Tibial nerve (tissue), 4 donors: ENCODE measurements around the gene ZNF181. TPM values are rescaled to one million over a fixed set of nuclear protein-coding genes. Genes with fewer than 3 reads are reported as not detected.

Experiments
- DNase-seq, 2 donors: peaks; one replicate each; pipeline ENCODE4 v3.0.0-alpha.2; 2019; ENCODE audit warnings: low spot score in 2 of 2
- H3K27ac ChIP-seq, 4 donors: fragments of 200-600 bp; sonication (generic) in 3 of 4; one replicate each; pipeline ENCODE4 v1.5.1; 2017 to 2019; ENCODE audit warnings: mild to moderate bottlenecking in 1 of 4
- H3K27me3 ChIP-seq, 2 donors: fragments of 200-600 bp; sonication (generic) in 1 of 2; one replicate each; pipeline versions ENCODE4 v1.5.1 to v1.6.0; 2017 to 2019
- H3K36me3 ChIP-seq, 3 donors: fragments of 200-600 bp; sonication (generic); one replicate each; pipeline ENCODE4 v1.5.1; 2018 to 2019
- H3K4me1 ChIP-seq, 4 donors: fragments of 200-600 bp; sonication (generic) in 3 of 4; one replicate each; pipeline ENCODE4 v1.5.1; 2017 to 2019
- H3K4me3 ChIP-seq, 4 donors: fragments of 200-600 bp; sonication (generic) in 3 of 4; one replicate each; pipeline ENCODE4 v1.5.1; 2017 to 2019; ENCODE audit warnings: mild to moderate bottlenecking in 1 of 4, moderate library complexity in 1 of 4
- H3K9me3 ChIP-seq, 4 donors: fragments of 200-600 bp; sonication (generic) in 3 of 4; one replicate each; pipeline ENCODE4 v1.5.1; 2017 to 2019
- CTCF ChIP-seq, 5 experiments: fragments of 200-600 bp in 3 of 5; fragments of 450-650 bp in 2 of 5; sonication (generic) in 3 of 5; IDR thresholded peaks; one replicate each; pipeline ENCODE4 v1.5.1; 2016 to 2019; ENCODE audit warnings: antibody characterized with exemption in 5 of 5, mild to moderate bottlenecking in 3 of 5, moderate library complexity in 2 of 5
- EP300 ChIP-seq, 2 donors: sonication (generic); formaldehyde crosslinking; IDR thresholded peaks; one replicate each; pipeline ENCODE4 v1.6.1; 2017; ENCODE audit warnings: antibody characterized with exemption in 2 of 2, mild to moderate bottlenecking in 1 of 2
- POLR2A ChIP-seq, 2 donors: fragments of 450-650 bp; IDR thresholded peaks; one replicate each; pipeline ENCODE4 v1.6.1; 2017; ENCODE audit warnings: antibody characterized with exemption in 2 of 2, mild to moderate bottlenecking in 2 of 2, moderate library complexity in 2 of 2
- WGBS, 2 donors: methylation state at CpG; one replicate each; pipeline ENCODE4 v1.1.5; 2018; 5-methylcytosine and 5-hydroxymethylcytosine counted together
- total RNA-seq, 4 donors: library from RNA; depleted of rRNA; stranded (reverse); fragments of >200 nt; gene quantifications; one replicate each; pipeline ENCODE4 v1.1.0, GENCODE V29; 2016

The ZNF181 gene
- total RNA-seq, 4 donors from 2014 or later: 16.8 to 47.2 (median 27.0) TPM

- no peaks in the 10 kb centered on the region for H3K27me3 ChIP-seq
- WGBS, 2 donors: 71 to 87% methylated on average over 2 of the region's 2 CpGs
- peaks cover 0 to 30% (median 2%) of the 10 kb centered on the region in 4 donors for H3K9me3 ChIP-seq
- no peaks in the 10 kb centered on the region for H3K4me1 ChIP-seq
- TF ChIP-seq EP300 (IDR thresholded peaks at IDR 0.05): no peak
- no peaks in the 10 kb centered on the region for H3K36me3 ChIP-seq
- DNase-seq: no peak
- H3K4me3 ChIP-seq: no peak overlapping the region
- no peak overlapping the region for H3K27ac ChIP-seq
Measured at GRCh38 chr19:34713262-34713637, 20.8 kb upstream of the ZNF181 start.

GRCh38 chr19:34715357-34715756 lies 18.7 kb upstream of the ZNF181 start:
- peaks cover 0 to 30% (median 2%) of the 10 kb centered on the region in 4 donors for H3K9me3 ChIP-seq
- no peak for TF ChIP-seq EP300 (IDR thresholded peaks at IDR 0.05)
- TF ChIP-seq CTCF (IDR thresholded peaks at IDR 0.05): no peak
- no peak for TF ChIP-seq POLR2A (IDR thresholded peaks at IDR 0.05)
- no peak overlapping the region for H3K27ac ChIP-seq
- H3K4me3 ChIP-seq: no peak overlapping the region
- no peaks in the 10 kb centered on the region for H3K4me1 ChIP-seq
- no peaks in the 10 kb centered on the region for H3K27me3 ChIP-seq
- DNase-seq: no peak
- H3K36me3 ChIP-seq: no peaks in the 10 kb centered on the region

GRCh38 chr19:34722353-34722752 lies 11.7 kb upstream of the ZNF181 start:
- Histone ChIP-seq H3K36me3 (no peaks in the 10 kb centered on the region), H3K27ac (no peak overlapping the region), H3K9me3 (no peaks in the 10 kb centered on the region), H3K4me1 (no peaks in the 10 kb centered on the region), H3K4me3 (no peak overlapping the region), H3K27me3 (no peaks in the 10 kb centered on the region)
- WGBS, 2 donors: 51 to 53% methylated on average over 11 of the region's 11 CpGs
- TF ChIP-seq EP300 (IDR thresholded peaks at IDR 0.05): no peak
- no peak for TF ChIP-seq CTCF (IDR thresholded peaks at IDR 0.05)
- TF ChIP-seq POLR2A (IDR thresholded peaks at IDR 0.05): no peak
- no peak for DNase-seq

- Histone ChIP-seq H3K4me1 (no peaks in the 10 kb centered on the region), H3K27ac (no peak overlapping the region), H3K27me3 (no peaks in the 10 kb centered on the region), H3K9me3 (no peaks in the 10 kb centered on the region), H3K36me3 (no peaks in the 10 kb centered on the region), H3K4me3 (no peak overlapping the region)
- TF ChIP-seq POLR2A (IDR thresholded peaks at IDR 0.05) (no peak), EP300 (IDR thresholded peaks at IDR 0.05) (no peak)
- WGBS, 2 donors: 43 to 52% methylated on average over 6 of the region's 6 CpGs
- DNase-seq: no peak
Measured at GRCh38 chr19:34725400-34725799, 8.6 kb upstream of the ZNF181 start.

GRCh38 chr19:34731019-34731829 lies 2.8 kb upstream of the ZNF181 start:
- WGBS, 2 donors: 84 to 86% methylated on average over 5 to 11 of the region's 11 CpGs
- Histone ChIP-seq H3K27me3 (no peaks in the 10 kb centered on the region), H3K4me1 (peaks cover 0 to 27% (median 19%) of the 10 kb centered on the region in 4 donors), H3K27ac (no peak overlapping the region), H3K36me3 (peaks cover 0 to 11% (median 0%) of the 10 kb centered on the region in 3 donors), H3K4me3 (no peak overlapping the region), H3K9me3 (peaks cover 0 to 2% (median 0%) of the 10 kb centered on the region in 4 donors)
- no peak for TF ChIP-seq CTCF (IDR thresholded peaks at IDR 0.05)
- TF ChIP-seq POLR2A (IDR thresholded peaks at IDR 0.05): no peak
- no peak for TF ChIP-seq EP300 (IDR thresholded peaks at IDR 0.05)
- no peak for DNase-seq

GRCh38 chr19:34731964-34732363 lies 2.1 kb upstream of the ZNF181 start:
- no peak for DNase-seq
- Histone ChIP-seq H3K4me1 (peaks cover 0 to 29% (median 19%) of the 10 kb centered on the region in 4 donors), H3K36me3 (peaks cover 0 to 18% (median 0%) of the 10 kb centered on the region in 3 donors), H3K27me3 (no peaks in the 10 kb centered on the region), H3K9me3 (peaks cover 0 to 9% (median 0%) of the 10 kb centered on the region in 4 donors), H3K27ac (no peak overlapping the region), H3K4me3 (no peak overlapping the region)
- 70 to 85% methylated on average over 6 to 7 of the region's 7 CpGs for WGBS, 2 donors
- TF ChIP-seq POLR2A (IDR thresholded peaks at IDR 0.05): no peak
- TF ChIP-seq CTCF (IDR thresholded peaks at IDR 0.05): no peak
- no peak for TF ChIP-seq EP300 (IDR thresholded peaks at IDR 0.05)
